NCI-H510A treated with DMSO at 0.1 percent for 48 hours (cell line): ENCODE data around the gene SAXO1.
"Not testable (repeated sequence)": the region's sequence is repeated elsewhere in the genome, so short reads cannot be mapped to it uniquely, and the experiment has no call there.

Experiments used
- DNase-seq: peaks from one replicate; lab custom pipeline; 2025; lab: John Stamatoyannopoulos, UW

SAXO1 gene

GRCh38 chr9:19033015-19033414 is at the start of gene SAXO1:
TSS of gene SAXO1 (minus strand) at chr9:19033209. CDS start at chr9:19032908, 301 bp downstream.
- DNase-seq = peak; percentile 33

GRCh38 chr9:19074836-19075235 is 41.8 kb upstream of the SAXO1 start:
- DNase-seq = no peak

GRCh38 chr9:19074229-19074628 is 41.2 kb upstream of the SAXO1 start:
- no peak for DNase-seq

- no peak for DNase-seq
These were observed 24.0 kb upstream of the SAXO1 start for GRCh38 chr9:19057033-19057432.

- DNase-seq = peak; percentile 25
These were observed 17.9 kb upstream of the SAXO1 start for GRCh38 chr9:19050637-19051591.

GRCh38 chr9:19049917-19050636 is 17.1 kb upstream of the SAXO1 start:
- DNase-seq = no peak

GRCh38 chr9:19048966-19049916 is 16.2 kb upstream of the SAXO1 start, which contains the start of gene RRAGA:
TSS of gene RRAGA (plus strand) at chr9:19049427. CDS start at chr9:19049660, 233 bp downstream.
- peak; percentile 81 for DNase-seq

- no peak for DNase-seq
These were observed 3.6 kb upstream of the SAXO1 start for GRCh38 chr9:19036611-19037010.

GRCh38 chr9:19032406-19032805 is 603 bp downstream of the SAXO1 start:
- no peak for DNase-seq

GRCh38 chr9:19030899-19031298 is 2.1 kb downstream of the SAXO1 start:
- no peak for DNase-seq

- peak; percentile 66 for DNase-seq
These were observed 4.1 kb downstream of the SAXO1 start for GRCh38 chr9:19028835-19029451.

GRCh38 chr9:19027825-19028224 is 5.2 kb downstream of the SAXO1 start:
- no peak for DNase-seq

GRCh38 chr9:19026375-19026774 is 6.6 kb downstream of the SAXO1 start:
- no peak for DNase-seq

- peak; percentile 15 for DNase-seq
These were observed 9.9 kb downstream of the SAXO1 start for GRCh38 chr9:19023078-19023477.

- no peak for DNase-seq
These were observed 10.8 kb downstream of the SAXO1 start for GRCh38 chr9:19022206-19022605.

GRCh38 chr9:19021649-19022048 is 11.4 kb downstream of the SAXO1 start:
- DNase-seq = not testable (repeated sequence)

- DNase-seq = no peak
These were observed 12.0 kb downstream of the SAXO1 start for GRCh38 chr9:19020886-19021455.

GRCh38 chr9:19018201-19018600 is 14.8 kb downstream of the SAXO1 start:
- no peak for DNase-seq

- no peak for DNase-seq
These were observed 23.5 kb downstream of the SAXO1 start for GRCh38 chr9:19009391-19009965.

GRCh38 chr9:19000133-19000532 is 32.9 kb downstream of the SAXO1 start:
- no peak for DNase-seq
